GM21619 (cell line): Measurements from ENCODE around the gene CLEC1B.
A peak's percentile ranks its signal among the peaks of the same experiment; 100 is the strongest.
"Not testable (repeated sequence)": the region's sequence is repeated elsewhere in the genome, so short reads cannot be mapped to it uniquely, and the experiment has no call there.

ENCODE experiments used
- ATAC-seq: cut with Tn5 transposase; IDR thresholded peaks from one replicate; pipeline ENCODE4 v1.9.1; 2021; ENCODE audit not compliant: unreplicated experiment

The CLEC1B gene

GRCh38 chr12:9975614-9976013, 23.3 kb downstream of the CLEC1B start:
- no peak for ATAC-seq

DNA sequence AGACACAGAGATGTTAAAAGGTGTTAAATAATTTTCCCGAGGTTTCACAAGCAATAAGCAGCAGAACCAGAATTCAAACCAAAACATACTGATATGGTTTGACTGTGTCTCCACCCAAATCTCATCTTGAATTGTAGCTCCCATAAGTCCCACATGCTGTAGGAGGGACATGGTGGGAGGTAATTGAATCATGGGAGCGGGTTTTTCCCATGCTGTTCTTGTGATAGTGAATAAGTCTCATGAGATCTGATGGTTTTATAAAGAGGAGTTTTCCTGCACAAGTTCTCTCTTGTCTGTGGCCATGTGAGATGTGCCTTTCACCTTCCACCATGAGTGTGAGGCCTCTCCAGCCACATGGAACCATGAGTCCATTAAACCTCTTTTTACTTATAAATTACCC, 24.2 kb downstream of the CLEC1B start:
- not testable (repeated sequence) for ATAC-seq

- ATAC-seq, result no peak
Measured at GRCh38 chr12:9973949-9974348, 25.0 kb downstream of the CLEC1B start.

DNA sequence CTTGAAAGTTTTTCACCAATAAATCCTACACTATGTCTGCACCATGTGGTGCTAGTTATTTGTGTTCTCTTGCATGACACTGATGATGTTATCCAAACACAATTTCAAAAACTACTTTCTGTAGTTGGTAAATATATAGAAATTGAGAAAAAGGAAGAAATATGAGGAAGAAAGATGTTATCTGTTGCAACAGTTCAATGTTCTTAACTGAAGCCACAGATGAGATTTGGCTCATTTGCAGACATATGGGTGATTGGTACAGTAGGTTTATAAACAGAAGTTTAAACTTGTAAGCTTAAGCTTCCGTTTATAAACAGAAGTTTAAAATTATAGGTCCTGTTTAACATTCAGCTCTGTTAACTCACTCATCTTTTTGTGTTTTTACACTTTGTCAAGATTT, 27.7 kb downstream of the CLEC1B start, which contains the start of gene CLEC12A:
TSS of gene CLEC12A (plus strand) at position 229 of the 400 bp plus-strand sequence. CDS start 188 bp downstream, outside the sequence.
- no peak for ATAC-seq

DNA sequence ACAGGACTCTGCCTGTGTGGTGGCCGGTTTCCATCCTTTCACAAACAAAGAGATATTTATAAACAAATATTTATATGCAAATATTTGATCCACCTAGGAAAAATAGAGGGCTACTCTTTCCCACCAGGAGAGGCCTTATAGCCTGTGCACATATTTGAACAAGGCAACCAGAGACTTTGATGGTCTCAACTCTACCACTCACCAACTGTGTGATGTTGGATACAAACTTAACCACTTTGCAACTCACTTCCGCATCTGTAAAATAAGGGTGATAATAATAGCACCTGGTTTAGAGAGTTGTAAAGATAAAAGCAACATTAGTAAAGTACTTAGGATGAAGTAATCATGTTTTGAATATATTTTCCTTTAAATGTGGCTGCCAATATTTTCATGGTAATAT, 29.2 kb downstream of the CLEC1B start:
- no peak for ATAC-seq

- ATAC-seq, result no peak
Measured at GRCh38 chr12:9961901-9962300, 37.0 kb downstream of the CLEC1B start.

- no peak for ATAC-seq
Measured at GRCh38 chr12:9961106-9961505, 37.8 kb downstream of the CLEC1B start.

- ATAC-seq, result no peak
Measured at GRCh38 chr12:9960590-9960989, 38.3 kb downstream of the CLEC1B start.

- ATAC-seq, result no peak
Measured at GRCh38 chr12:9957834-9958233, 41.1 kb downstream of the CLEC1B start.

- ATAC-seq, result not testable (repeated sequence)
Measured at GRCh38 chr12:9952954-9953729, 45.8 kb downstream of the CLEC1B start.

DNA sequence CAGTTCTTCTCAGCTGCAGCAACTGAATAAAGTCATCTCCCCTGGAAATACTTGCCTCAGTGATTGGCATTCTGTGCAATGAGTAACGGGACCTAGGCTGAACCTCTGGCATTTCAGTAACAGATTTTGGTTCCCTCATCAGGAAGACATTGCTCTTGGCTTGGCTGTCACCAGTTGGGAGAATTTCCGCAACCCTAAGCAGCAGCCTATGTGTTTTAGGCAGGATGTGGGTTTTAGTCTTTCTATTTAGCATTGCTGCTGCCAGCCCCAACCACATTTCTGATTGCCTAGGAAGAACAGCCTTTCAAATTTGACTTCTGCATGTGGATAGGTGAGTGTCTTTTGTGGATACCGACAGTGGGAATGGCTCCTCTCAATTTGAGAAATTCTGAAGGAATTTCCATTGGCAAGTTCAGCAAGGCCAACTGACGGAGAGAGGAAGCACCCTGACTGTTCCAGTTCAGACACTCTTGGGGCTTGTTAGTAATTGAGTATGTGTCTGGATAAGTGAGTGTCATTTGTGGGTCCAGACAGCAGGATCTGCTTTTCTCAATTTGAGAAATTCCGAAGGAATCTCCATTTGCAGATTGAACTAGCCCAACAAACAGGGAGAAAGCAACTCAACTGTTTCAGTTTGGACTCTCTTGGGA, 47.8 kb downstream of the CLEC1B start:
- peak; percentile 37 for ATAC-seq

GRCh38 chr12:9948606-9949296, 50.2 kb downstream of the CLEC1B start:
- ATAC-seq, result peak; percentile 90

- no peak for ATAC-seq
Measured at GRCh38 chr12:9947674-9948073, 51.2 kb downstream of the CLEC1B start.

- ATAC-seq, result no peak
Measured at GRCh38 chr12:9944391-9944790, 54.5 kb downstream of the CLEC1B start.

DNA sequence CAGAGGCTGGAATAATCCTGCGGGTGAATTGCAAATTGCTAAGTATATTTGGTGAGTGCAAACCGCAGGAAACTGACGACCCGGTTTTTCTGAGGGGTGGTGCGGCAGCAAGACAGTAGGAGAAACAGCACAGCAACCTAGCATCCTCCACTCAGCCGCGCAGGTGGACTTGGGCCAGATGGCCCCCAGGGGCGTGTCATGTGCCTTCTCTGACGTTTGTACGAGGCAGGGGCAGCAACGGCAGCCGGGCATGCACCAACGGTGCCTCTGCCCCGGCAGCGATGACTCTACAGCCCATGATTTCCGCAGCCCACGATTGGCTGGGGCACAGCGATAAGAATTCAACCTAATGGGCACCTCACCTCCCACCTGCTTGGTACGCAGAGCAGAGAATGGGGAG, 55.7 kb downstream of the CLEC1B start:
- ATAC-seq, result no peak
